ES-I3 (cell line): ENCODE results near the gene C2CD2.

ENCODE experiments used
- H3K36me3 ChIP-seq: 2 replicates; pipeline ENCODE4 v1.6.1; 2013; ENCODE audit warnings: mild to moderate bottlenecking, low read length, control low read depth, moderate library complexity; ENCODE audit not compliant: insufficient read depth
- H3K4me1 ChIP-seq: 2 replicates; pipeline ENCODE4 v1.6.1; 2013; ENCODE audit warnings: mild to moderate bottlenecking, control low read depth, low read length; ENCODE audit not compliant: insufficient read depth
- H3K9ac ChIP-seq: 2 replicates; pipeline ENCODE4 v1.6.1; 2013; ENCODE audit warnings: low read depth, mild to moderate bottlenecking, low read length, moderate library complexity
- H3K9me3 ChIP-seq: 2 replicates; pipeline ENCODE4 v1.6.1; 2013; ENCODE audit warnings: mild to moderate bottlenecking, low read length, moderate library complexity; ENCODE audit not compliant: control insufficient read depth, insufficient read depth

C2CD2 gene

DNA sequence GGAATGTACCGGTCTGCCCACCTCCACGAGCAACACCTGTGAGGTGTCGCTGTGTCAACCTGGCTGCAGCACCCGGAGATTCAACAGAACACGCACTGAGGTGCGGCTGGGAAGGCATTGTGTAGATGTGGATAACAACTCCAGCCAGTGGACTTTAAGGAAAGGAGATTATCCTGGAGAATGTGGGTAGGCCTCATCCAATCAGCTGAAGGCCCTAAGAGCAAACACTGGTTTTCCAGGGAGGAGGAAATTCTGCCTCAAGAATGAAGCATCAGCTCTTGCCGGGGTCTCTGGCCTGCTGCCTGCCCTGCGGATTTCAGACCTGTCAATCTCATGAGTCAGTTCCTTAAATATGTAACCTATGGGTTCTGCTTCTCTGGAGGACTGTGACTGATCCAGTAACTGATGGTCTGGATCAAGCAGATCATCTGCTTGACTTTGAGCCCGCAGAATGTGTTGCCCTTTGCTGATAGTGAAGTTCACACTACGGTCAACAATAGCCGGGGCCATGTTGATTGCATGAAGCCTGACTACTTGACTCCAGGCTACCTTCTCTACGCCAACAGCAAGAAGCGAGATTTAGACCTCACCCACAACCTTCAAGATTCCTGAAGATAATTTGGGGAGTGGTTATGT, 58.8 kb downstream of the C2CD2 start:
- peaks cover 23% of the 10 kb centered on the region for H3K4me1 ChIP-seq
- H3K36me3 ChIP-seq: no peaks in the 10 kb centered on the region
- no peak overlapping the region for H3K9ac ChIP-seq
- no peaks in the 10 kb centered on the region for H3K9me3 ChIP-seq

DNA sequence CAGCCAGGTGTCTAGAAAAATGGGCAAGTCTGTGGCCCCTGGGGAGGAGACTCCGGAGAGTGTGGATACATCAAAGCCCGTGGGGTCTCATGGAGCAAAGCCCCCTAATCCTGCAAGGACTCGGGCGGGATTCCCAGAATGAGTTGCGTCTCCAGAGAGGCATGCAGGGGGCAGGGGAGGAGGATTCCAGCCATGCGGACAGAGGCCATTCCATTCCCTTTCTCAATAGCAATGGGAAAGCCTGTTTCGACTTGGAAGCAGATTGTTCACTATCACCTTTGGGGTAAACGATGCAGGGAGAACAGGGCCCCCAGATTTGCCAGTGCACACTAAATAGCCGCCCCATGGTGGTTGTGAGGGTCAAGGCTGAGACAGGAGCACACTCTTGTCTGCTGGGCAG, 59.3 kb downstream of the C2CD2 start:
- Histone ChIP-seq H3K36me3 (no peaks in the 10 kb centered on the region), H3K9me3 (no peaks in the 10 kb centered on the region), H3K9ac (no peak overlapping the region), H3K4me1 (peaks cover 23% of the 10 kb centered on the region)

DNA sequence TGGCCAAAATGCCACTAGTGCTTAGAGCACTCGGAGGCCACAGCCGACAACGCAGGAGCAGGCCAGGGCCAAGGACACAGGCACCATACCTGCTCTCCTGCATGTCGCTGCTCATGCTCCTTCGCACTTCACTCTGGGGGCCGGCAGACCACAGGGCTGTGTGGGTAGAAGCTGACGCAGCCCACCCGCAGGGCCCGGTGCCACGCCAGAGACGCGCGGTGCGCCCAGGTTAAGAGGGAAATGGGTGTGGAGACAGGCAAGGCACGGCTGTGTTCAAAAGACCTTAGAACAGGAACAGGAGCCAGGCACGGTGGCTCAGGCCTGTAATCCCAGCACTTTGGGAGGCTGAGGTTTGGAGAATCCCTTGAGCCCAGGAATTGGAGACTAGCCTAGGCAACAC, 61.1 kb downstream of the C2CD2 start:
- H3K9ac ChIP-seq: no peak overlapping the region
- no peaks in the 10 kb centered on the region for H3K9me3 ChIP-seq
- peaks cover 18% of the 10 kb centered on the region for H3K4me1 ChIP-seq
- no peaks in the 10 kb centered on the region for H3K36me3 ChIP-seq

DNA sequence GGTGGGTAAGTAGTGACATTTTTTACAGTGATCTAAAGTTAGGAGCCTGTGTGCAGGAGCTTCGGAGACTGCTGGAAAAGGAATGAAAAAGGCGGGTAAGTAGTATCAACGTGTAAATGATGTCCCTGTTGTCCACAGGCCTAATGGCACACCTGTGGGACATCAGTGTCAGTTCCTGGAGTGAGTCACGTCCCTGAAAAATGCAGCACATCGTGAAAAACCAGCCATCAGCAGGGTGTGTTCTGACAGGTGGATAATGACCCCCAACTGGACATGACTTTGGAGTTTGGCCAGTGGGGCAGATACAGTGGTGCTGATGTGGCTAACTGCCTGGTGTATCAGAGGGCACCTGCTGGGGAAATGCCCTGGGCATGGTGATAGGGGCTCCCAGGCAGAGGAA, 62.7 kb downstream of the C2CD2 start:
- no peak overlapping the region for H3K9ac ChIP-seq
- no peaks in the 10 kb centered on the region for H3K36me3 ChIP-seq
- H3K9me3 ChIP-seq: no peaks in the 10 kb centered on the region
- peaks cover 5% of the 10 kb centered on the region for H3K4me1 ChIP-seq

DNA sequence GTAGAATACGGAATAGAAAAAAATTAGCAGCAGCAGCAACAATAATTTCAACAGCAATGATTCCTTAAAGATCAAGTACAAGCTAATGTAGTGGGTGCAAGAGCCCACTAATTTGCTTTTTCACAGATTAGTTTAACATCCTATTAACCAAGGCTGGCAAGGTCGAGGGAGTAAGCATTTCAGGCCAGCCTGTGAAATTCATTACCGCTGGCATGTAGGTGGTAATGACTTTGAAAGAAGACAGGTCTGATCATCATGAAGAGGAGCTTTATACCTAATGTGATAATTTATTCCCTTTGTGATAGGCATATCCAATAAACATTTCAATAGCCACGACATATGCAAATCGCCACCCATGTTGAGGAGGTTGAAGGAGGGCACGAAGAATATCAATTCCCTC, 63.5 kb downstream of the C2CD2 start:
- no peaks in the 10 kb centered on the region for H3K36me3 ChIP-seq
- peaks cover 1% of the 10 kb centered on the region; the same call in 1 of the 2 replicates for H3K4me1 ChIP-seq
- H3K9me3 ChIP-seq: no peaks in the 10 kb centered on the region
- H3K9ac ChIP-seq: no peak overlapping the region

DNA sequence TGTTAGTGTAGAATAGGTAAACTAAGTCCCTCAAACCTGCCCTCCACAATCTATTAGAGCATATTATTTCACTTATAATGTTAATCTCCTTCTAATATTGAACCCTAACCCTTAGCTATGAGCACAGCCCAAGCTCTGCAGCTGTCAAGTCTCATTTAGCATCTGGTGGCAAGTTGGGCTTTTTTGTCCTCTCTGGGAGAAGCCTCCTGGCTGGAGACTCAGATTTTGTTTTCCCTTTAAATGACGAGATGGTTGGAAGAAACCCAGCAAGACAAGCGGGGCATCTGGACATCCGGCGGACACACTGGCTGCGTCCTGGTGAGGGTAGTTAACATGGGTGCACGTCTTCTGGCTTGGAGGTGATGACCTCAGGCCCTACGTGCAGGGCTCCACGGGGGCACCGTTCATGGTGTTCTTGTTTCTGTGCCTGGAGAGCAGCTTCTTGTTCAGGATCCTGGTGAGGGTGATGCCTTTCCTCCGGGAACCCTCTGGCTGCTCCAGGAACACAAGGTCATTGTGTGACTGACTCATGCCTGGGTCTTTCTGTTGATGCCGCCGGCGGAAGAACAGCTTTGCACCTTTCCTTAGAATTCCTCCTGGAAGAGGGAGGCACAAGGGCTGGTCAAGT, 65.0 kb downstream of the C2CD2 start:
- Histone ChIP-seq H3K4me1 (peaks cover 8% of the 10 kb centered on the region; the same call in 1 of the 2 replicates), H3K9me3 (no peaks in the 10 kb centered on the region), H3K9ac (no peak overlapping the region), H3K36me3 (no peaks in the 10 kb centered on the region)

DNA sequence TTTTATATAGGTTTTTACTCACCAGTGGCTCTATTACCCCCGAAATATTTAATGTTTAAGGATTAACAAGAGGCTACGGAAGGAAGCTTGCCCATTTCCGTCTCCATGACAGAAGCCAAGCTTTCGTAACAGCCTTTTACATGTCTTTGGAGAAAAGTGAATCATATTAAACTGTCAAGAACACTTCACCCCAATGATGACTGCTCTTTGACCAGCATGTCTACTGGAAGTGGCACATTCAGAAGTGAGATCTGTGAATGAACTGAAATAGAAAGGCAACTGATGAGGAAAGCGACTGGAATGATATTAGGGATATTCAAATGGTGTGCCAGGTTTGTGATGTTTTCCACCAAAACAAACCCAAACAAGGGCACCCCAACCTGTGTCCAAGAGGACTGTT, 66.2 kb downstream of the C2CD2 start:
- H3K4me1 ChIP-seq: peaks cover 8% of the 10 kb centered on the region; the same call in 1 of the 2 replicates

DNA sequence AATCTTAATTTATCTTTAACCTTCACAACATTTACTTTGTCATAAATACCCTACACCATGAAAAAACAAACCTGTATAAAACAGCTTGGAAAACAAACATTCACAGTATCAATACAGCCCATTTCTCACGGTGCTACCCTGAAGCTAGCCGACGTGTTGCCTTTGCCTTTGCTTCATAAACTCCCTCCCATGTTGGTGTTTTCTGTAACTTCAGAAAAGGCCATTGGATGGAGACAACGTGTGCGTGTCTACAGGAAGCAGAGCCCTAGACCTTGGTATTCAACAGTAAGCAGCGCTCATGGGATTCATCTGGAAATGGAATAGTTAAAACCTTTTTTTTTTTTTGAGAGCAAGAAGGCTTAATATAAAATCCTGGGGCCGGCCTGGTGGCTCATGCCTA, 67.5 kb downstream of the C2CD2 start:
- H3K4me1 ChIP-seq: peaks cover 8% of the 10 kb centered on the region; the same call in 1 of the 2 replicates
- no peak overlapping the region for H3K9ac ChIP-seq
- H3K9me3 ChIP-seq: no peaks in the 10 kb centered on the region
- H3K36me3 ChIP-seq: no peaks in the 10 kb centered on the region

More for the DNA sequence above, 66.2 kb downstream of the C2CD2 start:
- H3K9ac ChIP-seq: no peak overlapping the region
- no peaks in the 10 kb centered on the region for H3K36me3 ChIP-seq
- no peaks in the 10 kb centered on the region for H3K9me3 ChIP-seq

DNA sequence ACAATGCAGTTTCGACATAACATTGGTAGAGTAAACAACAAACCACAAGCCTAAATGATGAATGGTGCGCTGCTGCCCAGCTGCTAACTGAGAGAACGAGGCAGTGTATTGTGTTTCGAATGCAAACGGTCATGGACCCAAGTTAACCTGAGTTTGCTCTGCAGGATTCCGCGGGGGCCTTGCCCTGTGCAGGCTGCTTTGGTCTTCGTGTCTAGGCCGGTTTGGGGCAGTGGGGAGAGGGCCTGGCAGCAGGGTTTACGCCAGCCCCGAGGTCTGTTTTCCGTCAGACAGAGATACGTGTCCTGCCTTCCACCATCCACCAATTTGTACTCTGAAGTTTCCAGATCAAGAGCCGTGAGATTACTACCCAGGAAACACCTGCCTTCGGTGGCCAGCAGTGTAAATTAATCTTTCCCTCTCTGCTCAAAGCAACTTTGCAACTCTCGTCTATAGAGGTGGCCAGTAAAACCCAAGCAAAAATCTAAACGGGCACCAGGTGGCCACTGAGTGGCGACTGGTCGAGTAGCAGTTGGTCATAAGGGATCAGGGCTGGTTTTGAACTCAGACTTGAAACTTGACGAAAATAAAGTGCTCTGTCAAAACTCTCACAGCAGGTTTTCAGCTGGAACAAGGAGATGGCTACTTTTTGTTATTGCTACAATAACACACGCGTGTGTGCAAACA, 68.3 kb downstream of the C2CD2 start:
- Histone ChIP-seq H3K9me3 (no peaks in the 10 kb centered on the region), H3K4me1 (peaks cover 8% of the 10 kb centered on the region; the same call in 1 of the 2 replicates), H3K36me3 (no peaks in the 10 kb centered on the region), H3K9ac (no peak overlapping the region)

DNA sequence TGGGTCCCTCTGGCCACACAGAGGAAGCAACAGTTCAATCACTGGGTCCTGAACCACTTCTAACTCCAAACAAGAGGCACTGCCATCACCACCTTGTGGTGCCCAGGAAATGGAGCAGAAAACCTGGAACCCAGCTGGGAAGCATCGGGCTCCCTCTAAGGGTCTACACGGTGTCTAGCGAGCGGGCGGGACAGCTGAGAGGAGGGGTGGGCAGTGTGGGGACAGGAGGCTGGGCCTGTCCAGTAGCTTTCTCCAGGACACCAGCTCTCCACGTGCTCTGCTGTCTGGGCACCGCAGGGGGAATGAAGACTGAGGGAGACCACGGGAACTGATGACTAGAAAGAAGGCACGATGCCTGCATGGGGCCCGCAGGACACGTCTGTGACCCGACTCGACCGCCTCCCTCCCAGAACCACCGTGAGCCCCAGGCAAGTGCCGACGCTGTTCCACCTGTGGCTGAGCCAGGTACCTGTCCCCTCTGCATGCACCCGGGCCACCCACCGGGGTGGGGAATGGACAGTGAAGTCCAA, 69.3 kb downstream of the C2CD2 start:
- no peaks in the 10 kb centered on the region for H3K9me3 ChIP-seq
- no peaks in the 10 kb centered on the region for H3K36me3 ChIP-seq
- no peak overlapping the region for H3K9ac ChIP-seq
- H3K4me1 ChIP-seq: peaks cover 8% of the 10 kb centered on the region; the same call in 1 of the 2 replicates

DNA sequence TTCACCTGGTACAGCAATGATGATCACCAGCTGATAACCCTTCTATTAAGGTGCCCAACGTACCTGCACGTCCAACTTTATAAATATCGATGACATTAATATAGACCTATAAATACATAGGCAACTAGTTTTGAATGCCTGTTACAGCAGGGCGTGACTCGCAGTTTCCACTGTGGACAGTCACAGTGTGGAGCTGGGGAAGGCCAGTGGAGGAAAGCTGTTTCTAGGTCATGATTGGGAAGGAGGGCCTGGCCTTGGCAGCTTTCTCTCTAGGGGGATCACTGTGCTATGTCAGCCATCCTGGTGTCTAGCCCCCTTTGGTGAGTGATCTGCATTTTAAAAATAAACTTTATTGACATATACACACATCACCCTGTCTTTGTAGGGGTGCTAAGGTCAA, 70.2 kb downstream of the C2CD2 start:
- peaks cover 8% of the 10 kb centered on the region; the same call in 1 of the 2 replicates for H3K4me1 ChIP-seq
- H3K9ac ChIP-seq: no peak overlapping the region
- H3K9me3 ChIP-seq: no peaks in the 10 kb centered on the region
- H3K36me3 ChIP-seq: no peaks in the 10 kb centered on the region

DNA sequence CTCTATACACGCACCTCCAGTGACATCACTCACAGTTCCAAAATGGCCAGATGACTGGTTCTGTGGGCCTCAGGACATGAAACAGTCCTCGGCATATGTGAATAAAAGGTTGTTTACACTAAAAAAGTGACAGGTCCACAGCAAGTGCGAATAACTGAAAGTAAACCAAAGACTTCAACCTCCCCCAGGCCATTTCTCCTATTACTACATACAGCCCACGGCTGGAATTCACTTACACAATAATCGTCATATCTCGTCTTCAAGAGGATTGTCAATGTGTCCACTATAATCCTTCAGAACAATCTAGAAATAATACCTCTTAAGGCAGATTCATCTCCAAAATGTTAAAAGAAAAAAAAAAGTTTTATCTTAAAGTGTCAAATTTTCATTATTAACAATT, 72.8 kb downstream of the C2CD2 start:
- H3K4me1 ChIP-seq: peaks cover 8% of the 10 kb centered on the region; the same call in 1 of the 2 replicates
- no peaks in the 10 kb centered on the region for H3K36me3 ChIP-seq
- no peaks in the 10 kb centered on the region for H3K9me3 ChIP-seq
- no peak overlapping the region for H3K9ac ChIP-seq

DNA sequence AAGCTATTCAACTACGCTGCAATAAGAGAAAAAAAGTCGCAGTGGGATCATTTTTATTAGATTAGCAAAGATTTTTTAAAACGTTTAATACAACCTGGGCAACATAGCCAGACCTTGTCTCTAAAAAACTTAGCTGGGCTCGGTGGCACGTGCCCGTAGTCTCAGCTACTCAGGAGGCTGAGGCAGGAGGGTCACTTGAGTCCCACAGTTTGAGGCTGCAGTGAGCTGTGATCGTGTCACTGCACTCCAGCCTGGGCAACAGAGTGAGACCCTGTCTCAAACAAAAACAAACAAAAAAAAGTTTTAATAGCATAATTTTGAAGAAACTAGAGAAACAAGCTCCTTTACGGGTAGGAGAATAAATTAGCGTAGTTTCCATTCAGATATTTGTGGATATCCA, 73.7 kb downstream of the C2CD2 start:
- no peaks in the 10 kb centered on the region for H3K36me3 ChIP-seq
- peak overlapping the region; percentile 77; the same call in 1 of the 2 replicates for H3K9ac ChIP-seq
- H3K4me1 ChIP-seq: peaks cover 4% of the 10 kb centered on the region; the same call in 1 of the 2 replicates
- no peaks in the 10 kb centered on the region for H3K9me3 ChIP-seq

DNA sequence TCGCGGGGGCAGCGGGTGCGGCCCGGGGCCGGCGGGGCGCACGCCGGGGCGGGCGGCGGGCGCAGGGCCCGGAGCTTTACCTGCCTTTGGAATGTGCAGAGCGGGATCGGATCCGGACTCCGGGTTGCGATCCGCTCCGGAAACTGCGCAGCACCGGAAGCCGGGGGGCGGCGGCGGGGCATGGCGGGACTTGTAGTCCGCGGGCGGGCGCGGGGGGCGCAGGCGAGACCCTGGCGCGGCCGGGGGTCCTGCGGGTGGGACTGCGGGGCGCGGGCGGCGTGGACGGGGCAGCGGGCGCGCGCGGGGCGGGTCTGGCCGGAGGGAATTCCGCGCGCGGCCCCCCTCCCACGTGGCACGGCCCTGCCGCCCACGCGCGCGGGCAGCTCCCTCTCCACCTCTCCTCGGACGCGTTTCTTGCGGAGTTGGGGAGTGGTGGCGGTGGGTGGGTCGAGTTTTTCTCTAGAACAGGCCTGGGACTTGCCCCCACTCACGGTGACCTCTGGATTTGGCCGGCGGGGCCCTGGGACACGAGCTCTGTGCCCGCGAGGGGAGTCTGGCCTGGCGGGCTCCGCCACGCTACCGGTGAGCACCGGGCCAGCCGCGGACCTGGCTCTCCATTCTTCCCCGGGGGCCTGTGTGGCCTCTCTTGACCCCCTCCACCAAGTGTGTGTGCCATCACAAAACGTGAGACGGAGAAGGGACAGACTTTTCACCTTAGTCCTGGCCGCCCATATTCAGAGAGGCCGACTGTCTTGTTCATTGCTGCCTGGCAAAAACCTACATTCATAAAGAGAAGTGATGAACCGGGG, 74.4 kb downstream of the C2CD2 start, which contains the start of gene PRDM15:
PRDM15 (minus strand) TSS at position 155 of the 809 bp plus-strand sequence. CDS start 18,981 bp downstream, outside the sequence.
- no peaks in the 10 kb centered on the region for H3K4me1 ChIP-seq
- no peaks in the 10 kb centered on the region for H3K36me3 ChIP-seq
- peak within 1 kb of the TSS; percentile 91 for H3K9ac ChIP-seq
- H3K9me3 ChIP-seq: no peaks in the 10 kb centered on the region
